Subcutaneous adipose tissue (tissue), 4 donors: ENCODE results near the gene DNAAF8. TPM values are rescaled to one million over a fixed set of nuclear protein-coding genes. Genes with fewer than 3 reads are reported as not detected.

Experiments used
- total RNA-seq, 4 donors: library from RNA; depleted of rRNA; stranded (reverse); fragments of >200 nt; gene quantifications; one replicate each; pipeline ENCODE4 v1.1.0, GENCODE V29; 2016
- TF ChIP-seq, protein P1 (sequence below): fragments of 450-650 bp; IDR thresholded peaks from one replicate; pipeline ENCODE4 v1.5.1; 2016; ENCODE audit warnings: low read depth, mild to moderate bottlenecking, control low read depth, antibody characterized with exemption, moderate library complexity

DNAAF8 gene
- total RNA-seq, 4 donors from 2014 or later: 0.44 to 1.6 (median 0.91) TPM

DNA sequence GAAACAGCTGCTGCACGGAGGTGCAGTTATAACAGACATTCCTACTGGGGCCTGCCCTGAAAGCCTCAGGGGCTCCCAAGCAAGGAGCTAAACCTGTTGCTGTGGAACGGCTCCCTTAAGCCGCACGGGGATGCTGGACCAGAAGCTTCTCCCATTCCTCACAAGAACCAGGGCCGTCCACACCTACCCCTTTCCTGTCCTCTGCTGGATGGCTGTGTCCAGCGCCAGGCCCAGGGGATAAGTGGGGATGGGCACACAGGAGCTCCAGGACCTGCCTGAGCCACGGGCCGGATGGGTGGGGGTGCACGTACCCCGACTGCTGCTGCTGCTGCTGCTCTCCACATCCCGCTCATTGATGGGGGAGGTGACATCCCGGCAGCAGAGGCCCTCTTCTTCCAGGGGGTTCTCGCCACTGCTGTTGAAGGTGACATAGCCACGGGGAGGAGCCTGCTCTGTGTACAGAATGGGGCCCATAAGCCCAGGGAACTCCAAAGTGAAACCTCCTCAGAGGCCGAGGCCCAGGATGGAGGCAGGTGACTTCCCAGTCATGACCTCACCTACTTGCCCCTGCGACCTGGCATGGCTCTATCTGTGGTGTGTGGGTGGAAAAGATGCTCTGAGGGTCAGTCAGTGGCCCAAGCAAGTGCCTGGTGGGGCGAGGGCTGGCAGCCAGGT is 32.4 kb upstream of the DNAAF8 start:
- TF ChIP-seq, protein P1, sequence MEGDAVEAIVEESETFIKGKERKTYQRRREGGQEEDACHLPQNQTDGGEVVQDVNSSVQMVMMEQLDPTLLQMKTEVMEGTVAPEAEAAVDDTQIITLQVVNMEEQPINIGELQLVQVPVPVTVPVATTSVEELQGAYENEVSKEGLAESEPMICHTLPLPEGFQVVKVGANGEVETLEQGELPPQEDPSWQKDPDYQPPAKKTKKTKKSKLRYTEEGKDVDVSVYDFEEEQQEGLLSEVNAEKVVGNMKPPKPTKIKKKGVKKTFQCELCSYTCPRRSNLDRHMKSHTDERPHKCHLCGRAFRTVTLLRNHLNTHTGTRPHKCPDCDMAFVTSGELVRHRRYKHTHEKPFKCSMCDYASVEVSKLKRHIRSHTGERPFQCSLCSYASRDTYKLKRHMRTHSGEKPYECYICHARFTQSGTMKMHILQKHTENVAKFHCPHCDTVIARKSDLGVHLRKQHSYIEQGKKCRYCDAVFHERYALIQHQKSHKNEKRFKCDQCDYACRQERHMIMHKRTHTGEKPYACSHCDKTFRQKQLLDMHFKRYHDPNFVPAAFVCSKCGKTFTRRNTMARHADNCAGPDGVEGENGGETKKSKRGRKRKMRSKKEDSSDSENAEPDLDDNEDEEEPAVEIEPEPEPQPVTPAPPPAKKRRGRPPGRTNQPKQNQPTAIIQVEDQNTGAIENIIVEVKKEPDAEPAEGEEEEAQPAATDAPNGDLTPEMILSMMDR: no peak

DNA sequence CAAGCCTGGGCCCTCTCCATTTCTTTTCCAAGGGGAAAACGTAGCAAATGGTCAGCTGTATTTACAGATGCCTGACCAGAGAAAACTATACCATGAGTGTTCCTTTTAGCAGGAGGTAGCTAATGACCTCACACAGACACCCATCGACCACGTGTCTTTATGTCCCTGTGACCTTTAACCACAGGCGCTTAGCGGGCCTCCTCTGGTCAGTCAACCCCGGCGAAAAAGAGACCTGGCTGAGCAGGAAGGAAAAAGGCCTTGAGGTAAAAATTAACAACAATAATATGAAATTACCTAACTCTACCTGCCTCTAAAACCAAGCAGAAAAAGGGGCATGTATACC is 31.9 kb upstream of the DNAAF8 start:
- TF ChIP-seq, protein P1: no peak

DNA sequence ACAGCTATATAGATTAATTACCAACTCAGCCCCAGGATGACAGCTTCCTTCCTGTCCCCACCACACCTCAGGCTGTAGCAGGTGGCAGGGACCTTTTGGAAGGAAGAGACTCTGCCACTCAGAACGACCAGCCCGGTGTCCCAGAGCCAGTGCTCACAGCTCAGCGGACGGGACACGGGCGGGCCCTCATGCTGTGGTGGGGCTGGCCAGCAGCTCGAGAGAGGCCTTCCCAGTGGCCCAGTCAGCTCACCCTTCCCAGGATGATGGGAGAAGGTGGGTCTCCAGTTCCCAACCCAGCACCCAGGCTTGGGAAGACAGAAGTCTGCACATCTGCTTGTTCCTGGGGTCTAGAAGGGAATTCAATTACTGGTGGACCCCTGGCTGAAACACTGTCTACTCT is 30.4 kb upstream of the DNAAF8 start:
- TF ChIP-seq, protein P1: no peak

DNA sequence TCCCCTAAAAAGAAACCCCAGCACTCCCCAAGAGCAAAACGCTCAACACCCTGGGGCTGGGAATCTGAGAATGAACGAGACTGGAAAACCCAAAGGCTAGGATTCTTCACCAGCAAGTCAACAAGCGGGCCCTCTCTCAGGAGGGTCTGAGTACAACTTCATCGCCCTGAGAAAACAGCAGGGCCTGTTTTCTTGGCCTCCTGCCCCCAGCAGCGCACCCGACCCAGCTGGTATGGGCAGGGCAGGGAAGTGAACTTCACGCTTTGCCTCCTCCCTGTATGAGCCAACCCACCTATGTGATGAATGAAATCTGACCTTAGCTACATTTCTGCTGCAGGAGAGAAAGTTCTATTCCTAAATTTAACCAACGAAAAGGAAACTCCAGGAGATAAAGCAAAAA is 29.8 kb upstream of the DNAAF8 start:
- TF ChIP-seq, protein P1: no peak

DNA sequence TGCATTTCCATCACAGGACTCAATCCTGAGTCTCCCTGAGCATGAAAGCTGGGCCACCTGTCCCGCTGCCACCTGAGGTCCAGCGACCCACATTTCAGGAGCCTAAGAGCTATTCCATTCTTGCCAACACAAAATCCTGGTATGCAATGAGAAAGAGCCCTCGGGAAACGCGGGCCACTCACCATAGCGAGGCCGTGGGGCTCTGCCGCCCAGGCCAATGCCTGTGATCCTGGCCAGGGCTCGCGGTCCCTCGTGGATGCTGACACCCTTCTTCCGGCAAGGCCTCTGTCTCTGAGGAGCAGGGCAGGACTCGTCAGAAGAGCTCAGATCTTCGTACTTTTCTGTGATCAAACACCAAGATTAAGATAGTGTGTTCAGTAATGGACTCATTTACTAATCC is 29.4 kb upstream of the DNAAF8 start:
- TF ChIP-seq, protein P1: no peak

DNA sequence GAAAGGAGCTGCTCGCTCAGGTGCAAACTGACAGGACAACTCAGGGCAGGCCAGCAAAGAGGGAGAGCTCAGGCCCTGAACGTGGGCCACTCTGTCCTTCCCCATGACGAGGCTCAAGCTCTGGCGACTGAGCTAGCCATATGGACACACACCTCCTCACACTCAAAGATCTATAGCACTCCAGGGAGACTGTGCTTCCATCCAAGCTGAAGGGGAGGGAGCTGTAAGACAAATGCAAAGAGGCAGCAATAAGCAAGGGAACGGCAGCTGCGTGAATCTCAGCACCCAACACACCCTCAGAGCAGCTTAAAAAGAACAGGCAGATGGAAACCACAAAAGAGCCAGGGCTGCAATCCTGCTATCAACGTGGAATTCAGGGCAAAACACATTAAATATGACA is 27.5 kb upstream of the DNAAF8 start:
- TF ChIP-seq, protein P1: no peak

DNA sequence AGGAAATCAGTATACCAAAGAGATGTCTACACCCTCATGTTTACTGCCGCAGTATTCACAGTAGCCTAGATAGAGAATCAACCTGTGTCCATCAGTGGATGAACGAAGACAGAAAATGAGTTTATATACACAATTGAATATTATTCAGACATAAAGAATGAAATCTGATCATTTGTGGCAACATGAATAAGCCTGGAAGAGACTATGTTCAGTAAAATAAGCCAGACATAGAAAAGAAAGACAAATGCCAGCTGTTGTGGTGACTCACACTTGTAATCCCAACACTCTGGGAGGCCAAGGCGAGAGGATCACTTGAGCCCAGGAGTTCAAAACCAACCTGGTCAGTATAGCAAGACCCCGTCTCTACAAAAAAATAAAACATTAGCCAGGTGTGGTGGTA is 24.9 kb upstream of the DNAAF8 start:
- TF ChIP-seq, protein P1: no peak
